Thymus (tissue), 11 donors: ENCODE results near the gene HOXB3. TPM values are rescaled to one million over a fixed set of nuclear protein-coding genes. Genes with fewer than 3 reads are reported as not detected.

Experiments
- DNase-seq, 9 donors: peaks; one replicate each; pipeline ENCODE4 v3.0.0-alpha.2; 2013; ENCODE audit warnings: low spot score in 9 of 9, low read depth in 6 of 9, missing footprints in 1 of 9
- H3K27ac ChIP-seq, 2 donors: one replicate each; pipeline ENCODE4 v1.5.1; 2013; ENCODE audit warnings: control low read depth in 1 of 2, low read depth in 1 of 2, low read length in 1 of 2, mild to moderate bottlenecking in 1 of 2, moderate library complexity in 1 of 2
- H3K27me3 ChIP-seq, 2 donors: one replicate each; pipeline ENCODE4 v1.5.1; 2013; ENCODE audit warnings: low read length in 1 of 2; ENCODE audit not compliant: control insufficient read depth in 2 of 2, insufficient read depth in 1 of 2
- H3K36me3 ChIP-seq, 2 donors: one replicate each; pipeline ENCODE4 v1.5.1; 2013; ENCODE audit warnings: low read length in 1 of 2, mild to moderate bottlenecking in 1 of 2, moderate library complexity in 1 of 2; ENCODE audit not compliant: control insufficient read depth in 2 of 2, insufficient read depth in 2 of 2
- H3K4me1 ChIP-seq, 2 donors: one replicate each; pipeline ENCODE4 v1.5.1; 2013; ENCODE audit warnings: low read length in 2 of 2; ENCODE audit not compliant: control insufficient read depth in 2 of 2, insufficient read depth in 2 of 2
- H3K4me3 ChIP-seq, 2 donors: one replicate each; pipeline ENCODE4 v1.5.1; 2013; ENCODE audit warnings: low read length in 2 of 2, control low read depth in 1 of 2, mild to moderate bottlenecking in 1 of 2
- H3K9me3 ChIP-seq, 2 donors: one replicate each; pipeline ENCODE4 v1.5.1; 2013; ENCODE audit warnings: low read length in 1 of 2, mild to moderate bottlenecking in 1 of 2; ENCODE audit not compliant: control insufficient read depth in 2 of 2, insufficient read depth in 1 of 2
- WGBS: extraction: QIAGEN DNeasy Blood & Tissue Kit; methylation state at CpG from one replicate; pipeline ENCODE4 v1.1.7; 2013; 5-methylcytosine and 5-hydroxymethylcytosine counted together
- polyA plus RNA-seq: library from polyadenylated mRNA; stranded (reverse); fragments of 200-250 nt; gene quantifications from one replicate; pipeline ENCODE4 v1.2.3, GENCODE V29; 2013
- total RNA-seq: library from RNA; stranded (reverse); fragments of 120-200 nt; gene quantifications from one replicate; pipeline ENCODE4 v1.2.4, GENCODE V29; 2013
- donor health status: healthy.

HOXB3 gene
- total and polyA plus RNA-seq, 2 donors: 1.5 to 3.3 TPM

DNA sequence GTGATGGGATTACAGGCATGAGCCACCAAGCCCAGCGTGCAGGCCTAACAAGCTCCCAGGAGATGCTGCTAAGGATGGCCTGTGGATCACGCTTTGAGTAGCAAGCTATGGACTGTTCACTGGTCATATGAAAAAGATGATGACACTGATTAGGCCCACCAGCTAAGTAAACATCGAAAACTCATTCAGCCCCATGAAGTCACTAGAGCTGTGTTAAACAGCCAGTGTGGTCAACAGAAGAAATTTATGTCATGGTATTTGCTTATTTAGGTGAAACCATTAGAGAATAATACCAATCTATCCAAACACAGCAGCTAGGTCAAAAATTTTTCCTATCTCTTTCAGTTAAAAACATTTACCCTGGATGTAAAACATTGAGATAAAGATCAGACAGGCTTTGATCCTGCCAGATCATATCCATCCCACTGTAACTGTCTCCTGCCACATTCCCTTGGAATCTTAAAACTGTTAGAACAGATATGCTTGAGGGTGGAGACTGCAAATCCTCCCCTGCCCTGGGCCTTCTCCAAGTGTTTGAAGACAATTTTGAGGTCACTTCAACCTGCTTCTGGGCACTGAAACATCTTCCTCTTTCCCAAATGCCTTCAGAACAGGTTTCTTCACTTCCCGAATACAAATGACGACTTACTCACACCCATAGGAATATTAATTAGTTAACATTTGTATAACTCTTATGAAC lies 90.2 kb downstream of the HOXB3 start:
- Histone ChIP-seq H3K36me3 (no peaks in the 10 kb centered on the region), H3K4me3 (no peak overlapping the region), H3K4me1 (no peaks in the 10 kb centered on the region), H3K27me3 (peaks cover 10 to 28% of the 10 kb centered on the region in 2 donors), H3K9me3 (no peaks in the 10 kb centered on the region), H3K27ac (no peak overlapping the region)
- WGBS: 99% methylated on average over 5 of the region's 5 CpGs
- no peak for DNase-seq

DNA sequence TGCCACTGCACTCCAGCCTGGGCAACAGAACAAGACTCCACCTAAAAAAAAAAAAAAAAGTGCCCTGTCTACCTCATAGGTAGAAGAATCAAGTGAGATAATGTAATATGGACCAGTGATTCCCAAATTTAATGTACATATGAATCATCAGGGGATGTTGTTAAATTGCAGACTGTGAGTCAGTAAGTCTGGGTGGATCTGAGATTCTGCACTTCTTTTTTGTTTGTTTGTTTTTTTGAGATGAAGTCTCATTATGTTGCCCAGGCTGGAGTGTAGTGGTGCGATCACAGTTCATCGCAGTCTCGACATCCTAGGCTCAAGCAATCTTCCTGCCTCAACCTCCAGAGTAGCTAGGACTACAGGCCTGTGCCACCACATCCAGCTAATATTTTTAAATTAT lies 90.8 kb downstream of the HOXB3 start:
- peaks cover 10 to 33% of the 10 kb centered on the region in 2 donors for H3K27me3 ChIP-seq
- H3K9me3 ChIP-seq: no peaks in the 10 kb centered on the region
- H3K27ac ChIP-seq: no peak overlapping the region
- H3K4me3 ChIP-seq: no peak overlapping the region
- no peak for DNase-seq
- WGBS: over 99% methylated on average over 3 of the region's 3 CpGs
- no peaks in the 10 kb centered on the region for H3K36me3 ChIP-seq
- no peaks in the 10 kb centered on the region for H3K4me1 ChIP-seq

Other genes starting within 250 kb of the HOXB3 start
- 28.8 TPM for gene SKAP1, start 160.0 kb downstream of the HOXB3 start, total RNA-seq
- 64.4 TPM for gene SKAP1, start 160.0 kb downstream of the HOXB3 start, polyA plus RNA-seq
- gene HOXB1, start 59.2 kb downstream of the HOXB3 start, total RNA-seq: not detected
- gene HOXB1, start 59.2 kb downstream of the HOXB3 start, polyA plus RNA-seq: 0.11 TPM
- 3.0 TPM for gene HOXB2, start 45.1 kb downstream of the HOXB3 start, total RNA-seq
- 11.1 TPM for gene HOXB2, start 45.1 kb downstream of the HOXB3 start, polyA plus RNA-seq
- 0.90 TPM for gene HOXB4, start 11.9 kb downstream of the HOXB3 start, total RNA-seq
- gene HOXB4, start 11.9 kb downstream of the HOXB3 start, polyA plus RNA-seq: 1.5 TPM
- not detected for gene HOXB5, start 3.5 kb upstream of the HOXB3 start, total RNA-seq
- gene HOXB5, start 3.5 kb upstream of the HOXB3 start, polyA plus RNA-seq: 0.16 TPM
- gene HOXB6, start 14.7 kb upstream of the HOXB3 start, total RNA-seq: 0.19 TPM
- gene HOXB6, start 14.7 kb upstream of the HOXB3 start, polyA plus RNA-seq: 1.0 TPM
- gene HOXB7, start 20.8 kb upstream of the HOXB3 start, total RNA-seq: 0.09 TPM
- 1.0 TPM for gene HOXB7, start 20.8 kb upstream of the HOXB3 start, polyA plus RNA-seq
- not detected for gene HOXB8, start 25.1 kb upstream of the HOXB3 start, total RNA-seq
- gene HOXB8, start 25.1 kb upstream of the HOXB3 start, polyA plus RNA-seq: 0.07 TPM
- 0.05 TPM for gene HOXB9, start 36.1 kb upstream of the HOXB3 start, total RNA-seq
- gene HOXB9, start 36.1 kb upstream of the HOXB3 start, polyA plus RNA-seq: 0.27 TPM
- gene PRAC1, start 132.3 kb upstream of the HOXB3 start, total RNA-seq: not detected
- 0.91 TPM for gene PRAC1, start 132.3 kb upstream of the HOXB3 start, polyA plus RNA-seq
- gene PRAC2, start 132.9 kb upstream of the HOXB3 start, total RNA-seq: not detected
- 0.07 TPM for gene PRAC2, start 132.9 kb upstream of the HOXB3 start, polyA plus RNA-seq
- gene HOXB13, start 138.5 kb upstream of the HOXB3 start, total RNA-seq: 0.24 TPM
- gene HOXB13, start 138.5 kb upstream of the HOXB3 start, polyA plus RNA-seq: 0.32 TPM
- 0.42 TPM for gene TTLL6, start 227.0 kb upstream of the HOXB3 start, total RNA-seq
- gene TTLL6, start 227.0 kb upstream of the HOXB3 start, polyA plus RNA-seq: 0.41 TPM
- 30.8 TPM for gene CALCOCO2, start 240.8 kb upstream of the HOXB3 start, total RNA-seq
- 90.6 TPM for gene CALCOCO2, start 240.8 kb upstream of the HOXB3 start, polyA plus RNA-seq